ENCODE data around the gene VPS13C.

The VPS13C gene

DNA sequence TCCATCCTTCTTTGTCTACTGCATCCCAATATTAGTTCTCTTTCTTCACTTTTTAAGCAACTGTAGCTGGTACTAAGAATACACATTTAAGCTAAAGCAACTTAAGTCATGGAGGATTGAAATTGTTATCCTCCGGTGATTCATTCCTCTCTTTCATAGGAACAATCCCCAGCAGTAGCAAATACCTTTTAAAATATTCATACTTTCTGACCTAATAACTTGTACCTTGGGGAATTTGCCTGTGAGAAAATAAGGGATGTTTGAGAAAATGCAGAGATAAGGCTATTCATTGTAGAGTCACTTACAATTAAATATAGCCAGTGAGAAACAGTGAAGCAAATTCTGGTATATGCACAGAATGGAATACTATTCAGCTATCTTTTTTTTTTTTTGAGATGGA is 66.0 kb downstream of the VPS13C start:
- Histone ChIP-seq H3K9me3 (ENCODE audit: insufficient read depth, low read depth, low read length) (0 out of 2 replicates have a peak, but pooled peaks cover 2% of the 10 kb centered on the region), H3K9me2 (replicated peaks; ENCODE audit: low read depth, low read length) (no peaks in the 10 kb centered on the region), H3K79me2 (ENCODE audit: insufficient read depth, low read length) (no peaks in the 10 kb centered on the region), H2AFZ (ENCODE audit: low read length) (no peak overlapping the region), H3K36me3 (ENCODE audit: insufficient read depth, low read length) (peaks cover 32% of the 10 kb centered on the region), H3K4me2 (ENCODE audit: low read depth, low read length, poor library complexity, severe bottlenecking) (no peak overlapping the region), H3K4me1 (ENCODE audit: insufficient read depth, low read length, poor library complexity, severe bottlenecking) (no peaks in the 10 kb centered on the region), H3F3A (ENCODE audit: low read depth) (no peaks in the 10 kb centered on the region), H3K9ac (ENCODE audit: low read depth, low read length, poor library complexity, severe bottlenecking) (no peak overlapping the region), H4K20me1 (ENCODE audit: insufficient read depth, low read length, poor library complexity, severe bottlenecking) (no peaks in the 10 kb centered on the region), H3K27me3 (ENCODE audit: insufficient read depth, low read length, poor library complexity, severe bottlenecking) (no peaks in the 10 kb centered on the region), H3K4me3 (ENCODE audit: low read length, poor library complexity, severe bottlenecking) (no peak overlapping the region)
- TF ChIP-seq, protein P1, sequence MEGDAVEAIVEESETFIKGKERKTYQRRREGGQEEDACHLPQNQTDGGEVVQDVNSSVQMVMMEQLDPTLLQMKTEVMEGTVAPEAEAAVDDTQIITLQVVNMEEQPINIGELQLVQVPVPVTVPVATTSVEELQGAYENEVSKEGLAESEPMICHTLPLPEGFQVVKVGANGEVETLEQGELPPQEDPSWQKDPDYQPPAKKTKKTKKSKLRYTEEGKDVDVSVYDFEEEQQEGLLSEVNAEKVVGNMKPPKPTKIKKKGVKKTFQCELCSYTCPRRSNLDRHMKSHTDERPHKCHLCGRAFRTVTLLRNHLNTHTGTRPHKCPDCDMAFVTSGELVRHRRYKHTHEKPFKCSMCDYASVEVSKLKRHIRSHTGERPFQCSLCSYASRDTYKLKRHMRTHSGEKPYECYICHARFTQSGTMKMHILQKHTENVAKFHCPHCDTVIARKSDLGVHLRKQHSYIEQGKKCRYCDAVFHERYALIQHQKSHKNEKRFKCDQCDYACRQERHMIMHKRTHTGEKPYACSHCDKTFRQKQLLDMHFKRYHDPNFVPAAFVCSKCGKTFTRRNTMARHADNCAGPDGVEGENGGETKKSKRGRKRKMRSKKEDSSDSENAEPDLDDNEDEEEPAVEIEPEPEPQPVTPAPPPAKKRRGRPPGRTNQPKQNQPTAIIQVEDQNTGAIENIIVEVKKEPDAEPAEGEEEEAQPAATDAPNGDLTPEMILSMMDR (conservative IDR thresholded peaks at IDR 0.05; ENCODE audit: low read length), result no peak
- no peak for TF ChIP-seq EZH2phosphoT487 (IDR thresholded peaks at IDR 0.05; ENCODE audit: borderline replicate concordance)

DNA sequence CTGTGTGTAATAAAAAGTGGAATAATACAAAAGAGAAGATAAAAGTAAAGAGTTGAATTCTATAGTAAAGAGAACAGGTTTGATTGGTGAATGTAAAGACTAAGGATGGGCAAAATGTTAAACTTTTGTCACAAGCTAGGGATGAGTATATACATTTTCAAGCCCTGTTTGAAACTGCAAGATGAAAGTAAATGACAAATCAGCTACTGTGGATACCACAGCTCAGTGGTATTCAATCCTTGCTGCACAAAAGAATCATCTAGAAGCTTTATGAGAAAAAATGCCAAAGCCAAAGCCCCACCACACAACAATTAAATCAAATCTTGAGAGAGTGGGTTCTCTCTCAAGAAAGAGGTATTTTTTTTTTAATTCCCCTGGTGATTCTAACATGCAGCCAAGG is 67.7 kb downstream of the VPS13C start:
- TF ChIP-seq EZH2phosphoT487 (IDR thresholded peaks at IDR 0.05; ENCODE audit: borderline replicate concordance), result no peak
- TF ChIP-seq, protein P1 (conservative IDR thresholded peaks at IDR 0.05; ENCODE audit: low read length), result no peak
- no peaks in the 10 kb centered on the region for H3K9me2 ChIP-seq (replicated peaks; ENCODE audit: low read depth, low read length)
- H3K36me3 ChIP-seq (ENCODE audit: insufficient read depth, low read length), result peaks cover 40% of the 10 kb centered on the region
- no peaks in the 10 kb centered on the region for H3K27me3 ChIP-seq (ENCODE audit: insufficient read depth, low read length, poor library complexity, severe bottlenecking)
- no peaks in the 10 kb centered on the region for H3K79me2 ChIP-seq (ENCODE audit: insufficient read depth, low read length)
- no peaks in the 10 kb centered on the region for H3F3A ChIP-seq (ENCODE audit: low read depth)
- H4K20me1 ChIP-seq (ENCODE audit: insufficient read depth, low read length, poor library complexity, severe bottlenecking), result no peaks in the 10 kb centered on the region
- H3K4me2 ChIP-seq (ENCODE audit: low read depth, low read length, poor library complexity, severe bottlenecking), result no peak overlapping the region
- no peaks in the 10 kb centered on the region for H3K4me1 ChIP-seq (ENCODE audit: insufficient read depth, low read length, poor library complexity, severe bottlenecking)
- no peak overlapping the region for H2AFZ ChIP-seq (ENCODE audit: low read length)
- no peak overlapping the region for H3K9ac ChIP-seq (ENCODE audit: low read depth, low read length, poor library complexity, severe bottlenecking)
- no peak overlapping the region for H3K4me3 ChIP-seq (ENCODE audit: low read length, poor library complexity, severe bottlenecking)
- H3K9me3 ChIP-seq (ENCODE audit: insufficient read depth, low read depth, low read length), result peaks cover 6% of the 10 kb centered on the region; the same call in 1 of the 2 replicates

DNA sequence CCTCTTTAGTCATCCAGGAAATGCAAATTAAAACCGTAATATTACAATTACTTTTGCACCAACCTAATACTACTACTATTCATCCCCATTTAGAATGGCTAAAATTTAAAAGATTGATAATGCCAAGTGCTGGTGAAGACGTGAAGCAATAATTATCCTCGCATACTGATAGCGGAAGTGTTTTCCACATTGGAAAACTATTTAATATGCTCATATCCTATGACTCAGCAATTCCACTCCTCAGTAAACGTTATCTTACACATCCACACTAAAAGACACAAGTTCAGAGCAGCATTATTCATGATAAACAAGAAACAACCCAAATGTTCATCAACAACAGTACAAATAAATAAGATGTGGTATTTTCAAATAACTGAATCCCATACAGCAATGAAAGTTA is 70.6 kb downstream of the VPS13C start:
- no peaks in the 10 kb centered on the region for H3K27me3 ChIP-seq (ENCODE audit: insufficient read depth, low read length, poor library complexity, severe bottlenecking)
- H3K9me2 ChIP-seq (replicated peaks; ENCODE audit: low read depth, low read length), result no peaks in the 10 kb centered on the region
- no peak overlapping the region for H2AFZ ChIP-seq (ENCODE audit: low read length)
- no peak for TF ChIP-seq EZH2phosphoT487 (IDR thresholded peaks at IDR 0.05; ENCODE audit: borderline replicate concordance)
- TF ChIP-seq, protein P1 (conservative IDR thresholded peaks at IDR 0.05; ENCODE audit: low read length), result no peak
- H3K36me3 ChIP-seq (ENCODE audit: insufficient read depth, low read length), result peaks cover 35% of the 10 kb centered on the region
- no peak overlapping the region for H3K9ac ChIP-seq (ENCODE audit: low read depth, low read length, poor library complexity, severe bottlenecking)
- no peaks in the 10 kb centered on the region for H4K20me1 ChIP-seq (ENCODE audit: insufficient read depth, low read length, poor library complexity, severe bottlenecking)
- H3K9me3 ChIP-seq (ENCODE audit: insufficient read depth, low read depth, low read length), result peaks cover 4% of the 10 kb centered on the region; the same call in 1 of the 2 replicates
- H3K79me2 ChIP-seq (ENCODE audit: insufficient read depth, low read length), result no peaks in the 10 kb centered on the region
- no peak overlapping the region for H3K4me2 ChIP-seq (ENCODE audit: low read depth, low read length, poor library complexity, severe bottlenecking)
- H3F3A ChIP-seq (ENCODE audit: low read depth), result no peaks in the 10 kb centered on the region
- no peaks in the 10 kb centered on the region for H3K4me1 ChIP-seq (ENCODE audit: insufficient read depth, low read length, poor library complexity, severe bottlenecking)
- no peak overlapping the region for H3K4me3 ChIP-seq (ENCODE audit: low read length, poor library complexity, severe bottlenecking)
